Mesodermal cell (in vitro differentiated cells): ENCODE measurements around the gene CERS1.
A peak's percentile ranks its signal among the peaks of the same experiment; 100 is the strongest.

ENCODE experiments used
- H3K27ac ChIP-seq: 2 replicates; pipeline ENCODE4 v1.7.0; 2013; ENCODE audit warnings: mild to moderate bottlenecking, low read depth, low read length, moderate library complexity; ENCODE audit not compliant: severe bottlenecking
- H3K36me3 ChIP-seq: 2 replicates; pipeline ENCODE4 v1.7.1; 2013; ENCODE audit warnings: mild to moderate bottlenecking, low read length, moderate library complexity; ENCODE audit not compliant: control insufficient read depth, insufficient read depth
- H3K4me1 ChIP-seq: one replicate; pipeline ENCODE4 v1.7.1; 2013; ENCODE audit warnings: mild to moderate bottlenecking, low read length; ENCODE audit not compliant: insufficient read depth, control insufficient read depth, poor library complexity, severe bottlenecking
- H3K4me3 ChIP-seq: 2 replicates; pipeline ENCODE4 v1.7.0; 2013; ENCODE audit warnings: low read length, control low read depth, mild to moderate bottlenecking; ENCODE audit not compliant: insufficient read depth, poor library complexity, severe bottlenecking; ENCODE audit errors: extremely low read depth
- H3K9me3 ChIP-seq: 2 replicates; pipeline ENCODE4 v1.7.1; 2013; ENCODE audit warnings: mild to moderate bottlenecking, low read length, moderate library complexity; ENCODE audit not compliant: control insufficient read depth
- WGBS, 2 experiments: methylation state at CpG; one replicate each; pipeline ENCODE4 v1.1.5; 2013; ENCODE audit warnings: missing lambda C conversion rate in 2 of 2; ENCODE audit not compliant: insufficient coverage in 2 of 2; 5-methylcytosine and 5-hydroxymethylcytosine counted together

The CERS1 gene

GRCh38 chr19:18832306-18833140, 63.4 kb downstream of the CERS1 start:
- 0 to 1% methylated on average over 53 to 68 of the region's 69 CpGs for WGBS, 2 experiments
- Histone ChIP-seq H3K27ac (peak overlapping the region; percentile 62), H3K36me3 (peaks cover 39% of the 10 kb centered on the region), H3K4me3 (peak overlapping the region; percentile 79), H3K4me1 (peaks cover 15% of the 10 kb centered on the region), H3K9me3 (no peaks in the 10 kb centered on the region)

GRCh38 chr19:18831524-18832305, 64.2 kb downstream of the CERS1 start, which contains the start of gene UPF1:
UPF1 (plus strand) TSS chr19:18831959; CDS start chr19:18832210, 251 bp downstream.
- Histone ChIP-seq H3K9me3 (peaks cover 7% of the 10 kb centered on the region), H3K4me1 (peaks cover 15% of the 10 kb centered on the region), H3K27ac (peak within 1 kb of the TSS; percentile 62), H3K36me3 (peaks cover 34% of the 10 kb centered on the region), H3K4me3 (peak within 1 kb of the TSS; percentile 79)
- 1 to 3% methylated on average over 78 to 91 of the region's 96 CpGs for WGBS, 2 experiments

GRCh38 chr19:18830488-18830887, 65.5 kb downstream of the CERS1 start:
- H3K36me3 ChIP-seq = peaks cover 21% of the 10 kb centered on the region
- no peak overlapping the region for H3K27ac ChIP-seq
- H3K4me1 ChIP-seq = peaks cover 15% of the 10 kb centered on the region
- peaks cover 7% of the 10 kb centered on the region for H3K9me3 ChIP-seq
- no peak overlapping the region for H3K4me3 ChIP-seq
- WGBS, 2 experiments = 63 to 100% methylated on average over 1 of the region's 2 CpGs

- peaks cover 7% of the 10 kb centered on the region for H3K9me3 ChIP-seq
- 68 to 74% methylated on average over 4 to 5 of the region's 6 CpGs for WGBS, 2 experiments
Measured at GRCh38 chr19:18828786-18829185, 67.2 kb downstream of the CERS1 start.

More at GRCh38 chr19:18828786-18829185, 67.2 kb downstream of the CERS1 start:
- peaks cover 5% of the 10 kb centered on the region for H3K4me1 ChIP-seq
- no peak overlapping the region for H3K4me3 ChIP-seq
- H3K36me3 ChIP-seq = peaks cover 4% of the 10 kb centered on the region
- no peak overlapping the region for H3K27ac ChIP-seq
